Activated CD4-positive, alpha-beta T cell treated with anti-CD3 and anti-CD28 coated beads for 48 hours (primary cell): ENCODE results near the gene XRRA1.
"Not testable (repeated sequence)": the region's sequence is repeated elsewhere in the genome, so short reads cannot be mapped to it uniquely, and the experiment has no call there.

ENCODE experiments used
- DNase-seq: peaks from one replicate; pipeline ENCODE4 v3.0.0-alpha.2; 2020

Gene XRRA1

DNA sequence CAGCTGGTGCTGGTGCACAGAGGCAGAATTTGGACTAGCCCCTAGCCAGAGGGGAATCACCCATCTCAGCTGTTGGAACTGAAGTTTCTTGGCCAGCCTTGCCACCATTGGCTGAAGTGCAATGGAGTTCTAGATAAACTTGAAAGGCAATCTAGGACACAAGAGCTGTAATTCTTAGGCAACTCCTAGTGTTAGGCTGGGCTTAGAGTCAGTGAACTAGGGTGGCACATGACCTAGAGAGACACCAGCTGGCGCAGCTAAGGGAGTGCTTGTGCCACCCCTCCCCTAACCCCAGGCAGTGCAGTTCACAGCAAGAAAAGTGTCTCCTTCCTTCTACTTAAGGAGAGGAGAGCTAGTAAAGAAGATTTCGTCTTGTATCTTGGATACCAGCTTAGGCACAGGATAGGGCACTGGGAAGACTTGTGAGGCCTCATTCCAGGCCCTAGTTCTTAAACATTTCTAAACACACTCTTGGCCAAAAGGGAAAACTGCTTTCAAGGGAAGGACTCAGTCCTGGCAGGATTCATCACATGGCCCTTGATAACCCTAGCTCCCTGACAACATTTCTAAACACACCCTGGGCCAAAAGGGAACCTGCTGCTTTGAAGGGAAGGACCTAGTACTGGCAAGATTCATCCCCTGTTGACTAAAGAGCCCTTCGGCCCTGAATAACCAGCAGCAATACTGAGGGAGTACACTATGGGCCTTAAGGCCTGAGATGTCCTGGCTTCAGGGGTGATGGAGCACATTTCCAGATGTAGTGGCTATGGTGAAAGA is 53.4 kb downstream of the XRRA1 start:
- no peak for DNase-seq

DNA sequence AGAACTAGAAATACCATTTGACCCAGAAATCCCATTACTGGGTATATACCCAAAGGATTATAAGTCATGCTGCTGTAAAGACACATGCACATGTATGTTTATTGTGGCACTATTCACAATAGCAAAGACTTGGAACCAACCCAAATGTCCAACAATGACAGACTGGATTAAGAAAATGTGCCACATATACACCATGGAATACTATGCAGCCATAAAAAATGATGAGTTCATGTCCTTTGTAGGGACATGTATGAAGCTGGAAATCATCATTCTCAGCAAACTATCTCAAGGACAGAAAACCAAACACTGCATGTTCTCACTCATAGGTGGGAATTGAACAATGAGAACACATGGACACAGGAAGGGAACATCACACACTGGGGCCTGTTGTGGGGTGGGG is 55.9 kb downstream of the XRRA1 start:
- DNase-seq = not testable (repeated sequence)

DNA sequence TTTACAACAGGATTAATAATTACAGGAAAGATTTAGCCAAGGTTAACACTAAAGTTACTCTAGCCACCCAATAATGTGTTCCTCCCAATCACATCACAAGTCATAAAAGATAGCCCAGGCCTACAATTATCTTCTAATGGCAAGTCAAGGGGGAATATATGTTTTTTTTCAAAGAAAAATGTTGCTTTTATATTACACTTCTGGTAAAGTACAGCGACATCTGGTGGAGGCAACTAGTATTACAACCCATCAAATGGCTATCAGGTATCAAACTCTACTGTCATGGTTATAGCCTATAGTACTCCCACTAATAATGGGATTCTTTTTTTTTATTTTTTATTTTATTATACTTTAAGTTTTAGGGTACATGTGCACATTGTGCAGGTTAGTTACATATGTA is 71.8 kb downstream of the XRRA1 start:
- peak; percentile 38 for DNase-seq

DNA sequence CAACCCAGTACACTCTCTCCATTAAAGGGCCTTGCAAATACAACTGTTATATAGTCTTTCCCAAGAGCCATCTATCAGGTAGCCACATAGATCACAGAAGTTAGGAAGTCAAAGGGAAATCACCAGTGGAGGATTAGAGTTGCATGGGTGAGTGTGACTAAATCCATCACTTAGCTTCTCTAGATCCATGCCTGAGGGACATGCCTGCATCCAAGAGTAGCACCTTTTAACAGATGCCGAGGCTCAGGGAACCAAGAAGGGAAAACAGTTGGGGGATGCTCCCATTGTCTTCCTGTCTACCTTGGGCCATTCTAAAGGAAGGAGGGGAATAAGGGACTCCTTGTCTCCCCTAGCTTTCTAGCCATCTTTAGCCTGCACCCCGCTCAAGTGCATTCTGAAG is 77.9 kb downstream of the XRRA1 start:
- DNase-seq = no peak

DNA sequence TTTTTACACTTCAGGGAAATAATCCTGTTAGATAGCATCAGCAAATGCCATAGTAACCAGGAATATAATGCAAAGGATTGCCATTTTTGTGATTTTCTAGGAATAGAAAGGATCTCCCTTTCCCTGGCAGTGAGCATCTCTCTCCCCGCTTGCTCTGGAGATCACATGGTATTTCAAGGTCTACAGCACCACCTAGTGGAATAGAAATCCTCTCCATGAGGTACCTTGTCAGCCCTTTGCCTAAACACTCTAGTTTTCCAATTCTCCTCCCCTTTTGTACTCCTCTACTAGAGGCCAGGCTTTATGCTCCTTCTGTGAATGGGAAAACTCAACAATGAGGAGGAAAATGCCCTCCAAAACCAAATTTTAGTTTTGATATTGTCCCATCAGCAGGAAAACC is 78.4 kb downstream of the XRRA1 start:
- no peak for DNase-seq

DNA sequence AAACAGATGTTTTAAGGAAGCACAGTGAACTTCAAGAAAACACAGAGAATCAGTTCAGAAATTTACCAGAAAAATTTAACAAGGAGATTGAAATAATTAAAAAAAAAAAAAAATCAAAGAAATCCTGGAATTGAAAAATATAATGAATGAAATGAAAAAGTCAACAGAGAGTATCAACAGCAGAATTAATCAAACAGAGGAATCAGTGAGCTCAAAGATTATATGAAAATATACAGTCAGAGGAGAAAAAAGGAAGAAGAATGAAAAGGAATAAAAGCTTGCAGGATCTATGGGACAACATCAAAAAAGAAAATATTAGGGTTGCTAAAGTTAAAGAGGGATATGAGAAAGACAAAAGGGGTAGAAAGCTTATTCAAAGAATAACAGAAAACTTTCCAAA is 82.3 kb downstream of the XRRA1 start:
- no peak for DNase-seq

DNA sequence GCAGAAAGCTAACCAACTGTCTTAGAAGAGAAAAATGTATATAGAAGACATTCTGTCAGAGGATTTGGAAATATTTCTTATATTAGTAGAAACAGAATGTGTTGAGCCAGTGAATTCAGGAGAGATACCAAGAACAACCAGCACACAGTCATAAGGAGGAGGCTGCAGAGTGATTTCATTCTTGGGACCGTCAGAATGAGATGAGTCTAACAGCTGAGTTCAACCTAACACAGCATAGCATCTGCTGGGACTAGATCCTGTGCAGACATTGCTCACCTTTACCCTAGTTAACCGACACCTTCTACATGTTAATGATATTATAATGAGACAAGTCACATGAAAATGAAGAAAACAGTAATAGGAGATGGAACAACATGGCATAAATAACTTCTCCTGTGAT is 85.5 kb downstream of the XRRA1 start:
- no peak for DNase-seq

DNA sequence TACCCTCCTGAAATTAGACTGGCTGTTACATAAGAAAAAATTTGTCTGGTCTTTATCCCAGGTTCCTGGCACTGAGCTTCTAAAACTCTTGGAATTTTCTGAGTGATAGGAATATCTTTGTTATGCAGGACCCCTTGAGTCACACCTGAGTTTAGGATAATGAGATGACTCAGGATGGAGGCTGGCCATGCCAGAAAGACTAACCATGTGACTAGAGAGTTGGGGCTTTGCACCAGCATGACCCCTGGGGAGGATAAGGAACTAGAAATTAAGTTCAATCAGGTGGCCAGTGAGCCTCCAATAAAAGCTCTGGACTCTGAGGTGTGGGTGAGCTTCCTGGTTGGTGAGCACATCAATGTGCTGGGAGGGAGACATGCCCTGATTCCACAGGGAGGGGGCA is 88.1 kb downstream of the XRRA1 start:
- no peak for DNase-seq

DNA sequence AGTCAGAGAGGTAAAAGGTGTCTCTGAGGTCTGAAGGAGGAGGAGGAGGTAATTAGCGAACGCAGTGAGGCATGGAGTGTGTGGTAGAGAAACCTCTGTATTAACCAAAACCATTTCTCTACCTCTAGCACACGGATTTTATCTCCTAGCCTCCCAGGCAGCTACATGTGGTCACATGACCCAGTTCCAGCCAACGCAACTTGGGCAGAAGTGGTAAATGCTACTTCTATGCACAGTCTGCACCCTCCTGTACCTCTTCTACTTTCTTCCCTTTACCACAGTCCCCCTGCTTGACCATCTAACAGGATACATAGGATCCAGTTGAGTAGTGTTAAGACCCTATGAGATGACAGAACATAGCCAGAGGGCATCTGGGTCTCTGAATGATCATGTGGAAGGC is 95.7 kb downstream of the XRRA1 start:
- no peak for DNase-seq

DNA sequence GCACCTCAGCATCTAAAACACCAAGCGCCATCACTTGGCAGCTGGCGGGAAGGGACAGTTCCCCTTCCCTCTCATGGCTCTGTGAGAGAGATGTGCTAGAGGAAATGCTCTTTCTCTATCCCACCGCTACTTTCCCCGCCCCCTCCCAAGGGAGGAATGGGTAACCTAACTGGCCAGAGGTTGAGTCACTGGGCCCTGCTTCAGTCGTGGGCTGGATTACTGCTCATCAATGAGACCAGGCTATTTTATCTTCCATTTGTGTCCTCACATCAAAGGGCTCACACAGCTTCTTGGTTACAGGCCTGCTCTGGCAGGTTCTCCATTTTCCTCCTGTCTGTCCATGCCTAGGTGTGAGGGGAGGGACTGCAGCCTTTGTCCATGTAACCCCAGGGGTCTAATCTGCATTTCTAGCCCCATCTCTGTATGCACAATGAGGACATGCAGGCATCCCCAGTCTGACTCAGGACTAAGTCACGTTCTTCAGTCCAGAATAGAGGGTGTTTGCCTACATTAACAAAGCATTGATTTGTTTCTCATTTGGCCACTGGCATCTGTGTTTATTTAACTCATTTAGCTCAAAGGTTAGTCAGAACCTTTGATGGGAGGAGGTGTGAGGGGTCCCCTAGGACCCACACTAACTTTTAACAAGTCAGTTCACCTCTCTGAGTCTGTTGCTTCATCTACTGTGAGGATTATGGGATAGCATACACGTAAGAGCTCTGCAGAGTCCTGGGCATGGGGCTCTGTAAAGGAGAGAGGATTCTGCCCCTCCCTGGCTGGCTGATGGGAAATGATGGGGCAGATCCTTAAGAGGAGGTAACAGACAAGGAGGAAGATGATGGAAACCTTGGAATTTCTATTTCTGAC is 99.1 kb downstream of the XRRA1 start:
- no peak for DNase-seq

DNA sequence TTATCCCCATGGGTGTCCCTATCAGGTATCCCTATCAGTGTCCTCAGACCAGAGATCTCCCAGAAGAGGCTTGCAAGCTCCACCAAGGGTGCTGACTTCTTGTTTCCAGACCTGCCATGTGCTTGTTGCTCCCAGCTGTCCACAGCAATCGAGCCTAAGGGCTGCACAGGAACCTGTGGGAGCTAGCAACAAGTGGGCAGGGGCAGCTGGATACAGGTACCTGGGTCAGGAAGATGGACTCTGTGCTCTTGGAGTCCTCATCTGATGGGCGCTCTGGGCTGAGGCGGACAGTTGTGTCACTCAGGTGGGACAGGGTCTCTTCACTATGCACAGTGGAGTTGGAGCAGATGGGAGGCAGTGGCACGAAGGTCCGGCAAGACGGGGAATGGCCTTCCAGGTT is 101.0 kb downstream of the XRRA1 start:
- no peak for DNase-seq

DNA sequence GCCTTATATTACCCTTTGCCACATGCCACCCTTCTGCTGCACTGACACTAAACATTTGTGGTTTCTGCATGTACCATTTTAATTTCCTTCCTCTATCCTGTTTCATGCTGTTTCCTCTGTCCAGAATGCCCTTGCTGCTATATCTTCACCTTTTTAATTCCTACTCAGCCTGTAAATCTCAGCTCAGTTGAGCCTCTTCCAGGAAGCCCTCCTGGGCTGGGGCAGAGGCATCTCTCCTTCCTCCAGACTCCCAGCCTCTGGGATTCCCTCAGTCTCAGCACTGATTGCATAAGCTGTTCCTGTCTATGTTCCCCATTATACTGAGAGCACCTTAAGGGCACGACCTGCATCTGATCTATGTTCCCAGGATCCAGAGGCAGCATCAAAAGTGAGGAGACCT is 101.5 kb downstream of the XRRA1 start:
- DNase-seq = no peak

DNA sequence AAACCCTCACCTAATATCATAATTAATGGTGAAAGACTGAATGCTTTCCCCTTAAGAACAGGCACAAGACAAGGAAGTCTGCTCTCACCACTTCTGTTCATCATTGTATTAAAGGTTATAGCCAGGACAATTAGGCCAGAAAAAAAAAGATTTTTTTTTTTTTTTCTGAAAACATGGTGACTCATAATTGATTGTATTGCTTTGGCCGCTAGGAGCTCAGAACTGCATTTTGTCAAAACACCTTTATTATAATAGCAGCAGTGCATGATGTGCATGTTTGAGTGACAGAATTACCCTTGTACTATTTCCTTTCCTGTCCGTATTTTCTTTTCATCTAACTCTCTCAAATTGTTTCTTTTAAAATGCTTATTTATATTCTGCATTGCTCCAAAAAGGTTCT is 102.1 kb downstream of the XRRA1 start:
- DNase-seq = no peak

DNA sequence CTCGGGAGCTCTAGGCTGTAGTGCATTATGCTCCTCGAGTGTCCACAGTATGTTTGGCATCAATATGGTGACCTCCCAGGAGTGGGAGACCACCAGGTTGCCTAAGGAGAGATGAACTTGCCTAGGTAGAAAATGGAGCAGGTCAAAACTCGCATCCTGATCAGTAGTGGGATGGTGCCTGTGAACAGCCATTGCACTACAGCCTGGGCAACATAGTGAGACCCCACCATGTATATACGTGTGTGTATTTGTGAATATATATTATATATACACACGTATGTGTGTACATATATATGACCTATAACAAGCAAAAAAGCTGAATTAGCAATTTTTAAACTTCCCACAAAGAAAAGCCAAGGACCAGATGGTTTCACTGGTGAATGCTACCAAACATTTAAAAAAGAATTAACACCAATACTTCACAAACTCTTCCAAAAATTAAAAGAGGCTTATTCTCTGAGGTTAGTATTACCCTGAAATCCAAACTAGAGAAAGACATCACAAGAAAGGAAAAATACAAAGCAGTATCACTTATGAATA is 102.8 kb downstream of the XRRA1 start:
- no peak for DNase-seq

DNA sequence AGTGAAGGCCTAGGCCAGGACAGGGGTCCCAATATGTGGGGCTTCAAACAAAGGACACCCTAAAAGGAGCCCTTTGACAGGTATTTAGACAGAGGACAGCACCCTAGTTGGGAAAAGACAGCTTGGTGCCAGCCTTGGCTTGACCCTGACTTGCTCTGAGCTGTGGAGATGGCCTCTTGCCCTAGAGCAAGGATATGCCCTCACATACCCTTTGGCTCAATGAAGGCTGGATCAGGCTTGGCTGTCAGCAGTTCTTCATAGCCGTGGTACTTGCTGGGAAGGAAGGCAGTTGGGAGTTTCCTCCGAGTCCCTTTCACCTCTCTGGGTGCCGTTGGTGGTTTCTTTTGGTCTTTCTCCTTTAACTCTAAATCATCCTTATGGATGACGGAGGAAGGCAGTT is 104.0 kb downstream of the XRRA1 start:
- no peak for DNase-seq

DNA sequence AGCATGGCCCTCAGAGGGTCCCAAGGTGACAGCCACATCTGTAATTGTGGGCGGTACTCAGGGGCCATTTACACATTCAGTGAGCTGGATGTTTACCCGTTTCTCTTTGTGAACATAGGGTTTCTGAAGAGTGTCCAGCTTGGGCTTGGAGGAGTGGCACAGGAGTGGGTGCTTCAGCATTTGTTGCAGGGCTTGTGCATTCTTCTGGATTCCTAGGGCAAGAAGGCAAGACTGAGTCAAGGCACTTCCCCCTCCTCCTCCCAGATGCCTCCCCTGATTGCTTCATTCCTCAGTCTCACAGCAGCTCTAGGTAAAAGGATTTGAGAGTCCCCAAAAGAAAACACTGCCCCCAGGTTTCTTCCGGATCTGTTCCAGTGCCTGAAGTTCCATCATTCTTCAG is 104.8 kb downstream of the XRRA1 start:
- DNase-seq = no peak

DNA sequence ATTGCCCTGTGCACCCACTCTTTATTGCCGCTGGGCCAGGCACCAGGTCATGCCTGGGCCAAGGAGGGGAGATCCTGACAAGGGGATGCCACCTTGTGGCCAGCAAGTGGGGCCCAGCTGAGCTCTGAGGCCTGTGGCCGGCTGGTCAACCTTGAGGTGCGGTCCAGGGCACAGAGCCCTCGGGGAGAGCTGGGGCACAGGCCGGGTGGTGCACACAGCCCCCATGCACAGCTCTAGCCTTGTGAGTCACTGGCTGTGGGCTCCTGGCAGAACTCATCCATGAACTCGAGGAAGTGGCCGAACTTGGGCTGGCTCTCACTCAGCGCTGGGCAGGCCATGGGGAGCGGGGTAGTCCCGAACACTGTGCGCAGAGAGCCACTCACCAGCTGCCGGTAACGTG is 105.9 kb downstream of the XRRA1 start:
- no peak for DNase-seq

DNA sequence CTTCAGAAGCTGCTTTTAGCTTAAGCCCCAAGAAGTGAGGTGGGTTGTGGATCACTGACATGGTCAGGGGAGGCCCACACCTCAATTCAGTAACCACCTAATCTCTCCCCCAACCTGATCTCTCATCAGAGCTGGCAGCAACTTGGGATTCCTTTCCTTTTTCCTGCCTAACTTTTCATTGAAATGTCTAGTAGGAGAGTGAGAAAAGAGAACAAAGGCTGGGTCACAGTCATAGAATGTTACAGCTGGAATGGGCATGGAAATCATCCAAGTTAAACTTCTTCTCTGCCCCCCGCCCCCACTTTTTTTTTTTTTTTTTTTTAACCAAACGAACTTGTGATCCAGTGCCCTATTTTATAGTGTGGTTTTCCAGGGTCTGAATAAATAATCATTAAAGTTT is 108.4 kb downstream of the XRRA1 start:
- no peak for DNase-seq

DNA sequence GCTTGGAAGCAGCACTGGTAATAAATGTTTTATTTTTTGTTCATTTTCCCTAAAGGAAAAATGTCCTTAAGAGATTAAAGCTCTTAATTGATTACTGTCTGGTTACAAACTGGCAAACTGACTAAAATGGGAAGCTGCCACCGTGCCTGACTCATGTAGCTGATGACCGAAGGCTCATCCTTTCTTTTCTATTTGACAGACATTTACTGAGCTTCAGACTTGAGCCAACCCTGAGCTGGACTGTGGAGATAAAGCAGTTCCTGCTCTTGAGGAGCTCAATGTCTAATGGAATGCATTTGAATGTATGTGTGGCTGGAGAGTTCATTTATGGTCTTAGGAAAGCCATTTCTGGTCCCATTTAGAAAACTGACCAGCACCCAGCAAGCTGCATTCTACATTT is 108.9 kb downstream of the XRRA1 start:
- no peak for DNase-seq

DNA sequence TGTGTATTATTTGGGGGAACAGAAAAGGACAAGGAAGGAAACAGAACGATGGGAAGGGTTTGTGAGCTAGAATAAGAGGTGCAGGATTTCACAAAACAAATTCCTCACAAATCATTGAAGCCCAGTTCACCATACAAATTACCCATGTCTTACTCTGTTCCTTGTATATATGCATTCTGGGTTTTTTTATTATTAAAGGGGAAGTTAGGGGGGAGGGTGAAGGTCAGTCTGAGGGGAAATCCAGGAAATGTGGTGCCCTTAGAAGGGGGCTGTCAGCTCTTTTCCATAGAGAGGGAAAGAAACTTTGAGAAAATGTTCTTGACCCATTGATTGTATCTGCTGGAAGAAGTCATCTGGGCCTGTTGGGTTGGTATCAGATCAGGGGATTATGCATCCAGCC is 109.4 kb downstream of the XRRA1 start:
- no peak for DNase-seq

DNA sequence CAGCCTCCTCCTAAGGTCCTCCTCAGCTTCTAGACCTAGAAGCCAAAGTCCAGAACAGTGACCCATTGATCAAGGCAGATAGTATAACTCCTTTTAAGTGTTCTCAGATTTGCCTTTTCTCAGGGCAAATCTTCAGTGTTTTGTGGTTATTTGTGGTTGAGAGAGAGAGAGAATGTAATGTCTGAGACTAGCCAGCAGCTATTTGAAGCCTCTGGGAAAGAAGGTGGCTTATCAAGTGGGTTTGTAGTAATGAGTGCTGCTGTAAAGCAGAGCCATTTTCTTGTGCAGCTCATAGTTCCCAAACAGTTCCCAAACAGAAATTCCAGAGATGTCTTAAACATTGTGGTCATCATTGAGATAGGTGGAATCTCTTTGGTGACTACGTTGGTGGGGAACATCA is 110.7 kb downstream of the XRRA1 start:
- no peak for DNase-seq

DNA sequence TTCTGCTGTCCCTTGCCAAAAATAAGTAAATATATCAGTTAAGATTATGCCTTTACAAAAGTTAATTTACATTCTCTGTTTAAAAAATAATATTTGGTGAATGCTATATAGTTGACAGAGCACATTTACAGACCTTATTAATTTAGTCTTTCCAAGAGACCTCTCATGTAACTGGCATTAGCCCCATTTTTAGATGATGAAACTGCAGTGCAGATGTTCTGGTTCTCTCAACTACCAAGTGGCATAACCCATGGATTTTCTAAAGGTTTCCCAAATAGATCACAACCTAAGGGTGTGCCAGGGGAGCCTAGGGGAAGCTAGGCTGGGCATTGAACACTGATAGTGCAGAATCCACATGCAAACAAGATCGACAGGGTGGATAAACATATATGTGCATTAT is 111.7 kb downstream of the XRRA1 start:
- DNase-seq = no peak

DNA sequence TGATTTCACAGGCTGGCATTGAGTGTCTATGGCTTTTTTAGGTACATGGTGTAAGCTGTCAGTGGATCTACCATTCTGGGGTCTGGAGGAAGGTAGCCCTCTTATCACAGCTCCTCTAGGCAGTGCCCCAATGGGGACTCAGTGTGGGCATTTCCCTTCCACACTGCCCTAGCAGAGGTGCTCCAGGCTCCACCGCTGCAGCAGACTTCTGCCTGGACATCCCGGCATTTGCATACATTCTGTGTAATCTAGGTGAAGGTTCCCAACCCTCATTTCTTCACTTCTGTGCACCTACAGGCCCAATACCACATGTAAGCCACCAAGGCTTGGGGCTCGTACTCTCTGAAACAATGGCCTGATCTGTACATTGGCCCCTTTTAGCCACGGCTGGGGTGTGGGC is 122.0 kb downstream of the XRRA1 start:
- DNase-seq = no peak

DNA sequence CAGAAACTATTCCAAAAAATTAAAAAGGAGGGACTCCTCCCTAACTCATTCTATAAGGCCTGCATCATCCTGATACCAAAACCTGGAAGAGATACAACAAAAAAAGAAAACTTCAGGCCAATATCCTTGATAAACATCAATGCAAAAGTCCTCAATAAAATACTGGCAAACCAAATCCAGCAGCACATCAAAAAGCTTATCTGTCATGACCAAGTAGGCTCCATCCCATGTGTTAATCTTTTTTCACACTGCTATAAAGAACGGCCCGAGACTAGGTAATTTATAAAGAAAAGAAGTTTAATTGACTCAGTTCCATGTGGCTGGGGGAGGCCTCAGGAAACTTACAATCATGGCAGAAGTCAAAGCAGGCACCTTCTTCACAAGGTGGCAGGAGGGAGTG is 123.3 kb downstream of the XRRA1 start:
- not testable (repeated sequence) for DNase-seq
